ENCODE measurements around the gene ATXN2.

DNA sequence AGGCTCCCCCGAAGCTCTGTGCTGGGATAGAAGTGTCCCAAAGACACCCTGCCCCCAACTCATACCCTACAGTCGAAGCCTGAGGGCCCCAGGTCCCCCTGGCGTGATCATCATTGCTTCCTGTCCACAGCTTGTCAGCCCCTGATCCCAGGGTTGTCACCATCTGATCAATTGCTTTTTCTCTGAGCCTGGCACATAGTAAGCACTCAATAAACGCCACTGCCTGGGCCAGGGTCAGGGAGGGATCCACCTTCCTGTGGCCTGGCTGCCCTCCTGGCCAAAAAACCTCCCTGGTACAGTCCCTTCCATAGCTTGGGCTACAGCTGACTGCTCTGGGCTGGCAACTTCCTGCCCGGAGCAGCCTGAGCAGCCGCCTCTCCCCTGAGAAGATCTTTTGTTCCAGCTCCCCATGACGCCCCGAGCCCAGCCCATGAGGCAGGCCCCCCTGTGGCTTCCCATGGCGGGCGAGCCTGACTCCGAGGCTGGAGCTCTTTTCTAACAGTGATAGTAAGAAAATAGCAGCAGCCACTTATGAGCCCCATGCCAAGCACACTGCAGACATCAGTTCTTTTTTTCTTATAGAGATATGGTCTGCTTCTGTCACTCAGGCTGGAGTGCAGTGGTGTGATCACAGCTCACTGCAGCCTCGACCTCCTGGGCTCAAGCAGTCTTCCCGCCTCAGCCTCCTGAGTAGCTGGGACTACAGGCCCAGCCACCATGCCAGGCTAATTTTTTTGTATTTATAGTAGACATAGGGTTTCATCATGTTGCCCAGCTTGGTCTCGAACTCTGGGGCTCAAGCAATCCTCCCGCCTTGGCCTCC lies 186.9 kb downstream of the ATXN2 start:
- TF ChIP-seq CTCF (IDR thresholded peaks at IDR 0.05 in 8 of 11, conservative IDR thresholded peaks at IDR 0.05 in 3 of 11) (no peak), POLR2A (IDR thresholded peaks at IDR 0.05) (no peak)
